IMR-90 (cell line): ENCODE results near the gene IL36B. TPM values are rescaled to one million over a fixed set of nuclear protein-coding genes. Genes with fewer than 3 reads are reported as not detected.

Experiments used
- microRNA-seq, 2 experiments: library from miRNA; stranded (forward) in 1 of 2; unstranded in 1 of 2; fragments of 10-50 nt in 1 of 2; fragments of <30 nt in 1 of 2; gene quantifications in 1 of 2; microRNA quantifications in 1 of 2; one replicate each; pipeline versions ENCODE3 to v1.1.0; 2013 to 2020; ENCODE audit not compliant: insufficient read depth in 1 of 2, insufficient read length in 1 of 2, unreplicated experiment in 1 of 2
- polyA plus RNA-seq, 3 experiments: library from polyadenylated mRNA; depleted of rRNA; stranded (reverse); fragments of >200 nt; gene quantifications; 2 replicates each; pipeline ENCODE4 v1.2.3, GENCODE V29; 2012; ENCODE audit warnings: low replicate concordance in 1 of 3
- small RNA-seq, 5 experiments: library from RNA; depleted of rRNA; stranded (forward); fragments of <200 nt; gene quantifications; one replicate each; pipeline ENCODE3, GENCODE V24; 2012
- total RNA-seq: library from RNA; depleted of rRNA; stranded (reverse); fragments of >200 nt; gene quantifications from 2 replicates; pipeline ENCODE4 v1.2.3, GENCODE V29; 2012; rRNA removed

The IL36B gene
- total and polyA plus RNA-seq, 2 of the 4 experiments (the other 2 are of a cell fraction), result not detected

Small RNAs within 50 kb of the gene (microRNA-seq; reads per million reads assigned to microRNA genes)
- gene HMGN2P23 (ENCODE audit: insufficient read depth, insufficient read length) (not detected), gene RNU6-1180P (ENCODE audit: insufficient read depth, insufficient read length) (not detected)

Small RNAs within 50 kb of the gene (small RNA-seq; reads per million reads assigned to genes)
- gene HMGN2P23 (0 reads per million in 5 experiments), gene RNU6-1180P (0 to 2.4 (median 0) reads per million in 5 experiments)

Other genes with a start within 250 kb of the IL36B start
- gene IL1B, start 216.1 kb downstream of the IL36B start, total RNA-seq, result 3.0 and 3.6 TPM in 2 replicates
- gene IL1B, start 216.1 kb downstream of the IL36B start, polyA plus RNA-seq (2012; rRNA removed), result 3.2 and 4.4 TPM in 2 replicates
- not detected in 2 replicates for gene IL37, start 141.7 kb downstream of the IL36B start, total RNA-seq
- 0.15 TPM in 1 of 2 replicates, not detected in the other for gene IL37, start 141.7 kb downstream of the IL36B start, polyA plus RNA-seq (2012; rRNA removed)
- gene IL36G, start 74.9 kb downstream of the IL36B start, total RNA-seq, result not detected in 2 replicates
- not detected in 2 replicates for gene IL36G, start 74.9 kb downstream of the IL36B start, polyA plus RNA-seq (2012; rRNA removed)
- gene IL36A, start 47.4 kb downstream of the IL36B start, total RNA-seq, result not detected in 2 replicates
- not detected in 2 replicates for gene IL36A, start 47.4 kb downstream of the IL36B start, polyA plus RNA-seq (2012; rRNA removed)
- gene IL36RN, start 6.3 kb upstream of the IL36B start, total RNA-seq, result not detected in 2 replicates
- gene IL36RN, start 6.3 kb upstream of the IL36B start, polyA plus RNA-seq (2012; rRNA removed), result not detected in 2 replicates
- not detected in 2 replicates for gene IL1F10, start 15.1 kb upstream of the IL36B start, total RNA-seq
- not detected in 2 replicates for gene IL1F10, start 15.1 kb upstream of the IL36B start, polyA plus RNA-seq (2012; rRNA removed)
- not detected in 2 replicates for gene IL1RN, start 74.7 kb upstream of the IL36B start, total RNA-seq
- gene IL1RN, start 74.7 kb upstream of the IL36B start, polyA plus RNA-seq (2012; rRNA removed), result not detected in 2 replicates
- gene PSD4, start 121.1 kb upstream of the IL36B start, total RNA-seq, result 0.28 and 0.36 TPM in 2 replicates
- gene PSD4, start 121.1 kb upstream of the IL36B start, polyA plus RNA-seq (2012; rRNA removed), result 0.55 and 0.70 TPM in 2 replicates
- 0.18 and 0.28 TPM in 2 replicates for gene PAX8, start 226.1 kb upstream of the IL36B start, total RNA-seq
- gene PAX8, start 226.1 kb upstream of the IL36B start, polyA plus RNA-seq (2012; rRNA removed), result 1.1 and 1.5 TPM in 2 replicates